Measurements from ENCODE around the gene LRRC8D. TPM values are rescaled to one million over a fixed set of nuclear protein-coding genes. Genes with fewer than 3 reads are reported as not detected.
"Not testable (repeated sequence)": the region's sequence is repeated elsewhere in the genome, so short reads cannot be mapped to it uniquely, and the experiment has no call there.

The LRRC8D gene
- total RNA-seq, 2 experiments from 2014 or later, result 23.9 to 25.7 TPM

DNA sequence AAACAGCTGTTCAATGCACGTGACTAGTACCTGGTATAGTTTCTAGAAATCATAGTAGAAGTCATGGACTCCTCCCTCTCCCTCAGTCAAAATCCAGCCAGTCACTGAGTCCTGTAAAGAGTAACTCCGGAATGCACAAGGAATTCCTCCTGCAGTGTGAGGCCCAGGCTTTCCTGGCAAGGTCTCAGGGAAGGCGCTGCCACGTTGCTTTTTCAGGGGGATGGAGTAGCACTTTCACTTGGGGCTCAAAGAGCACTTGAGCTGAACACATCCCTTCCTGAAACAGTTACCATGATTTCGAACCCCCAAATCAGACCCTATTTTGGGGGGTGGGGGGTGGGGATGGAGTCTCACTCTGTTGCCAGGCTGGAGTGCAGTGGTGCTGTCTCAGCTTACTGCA lies 26.4 kb upstream of the LRRC8D start:
- CTCF ChIA-PET, result interaction anchor here (1.5 kb wide), 1 partner anchor 11 kb away, joined by 4 read pairs; no protein-coding TSS in a partner anchor
- no peak for ATAC-seq
- no peaks in the 10 kb centered on the region for H3K27me3 Mint-ChIP-seq (ENCODE audit: low read depth)

GRCh38 chr1:89795571-89795970 lies 25.3 kb upstream of the LRRC8D start:
- H3K4me3 Mint-ChIP-seq; DNase-seq; POLR2A ChIA-PET; H3K9me3 Mint-ChIP-seq (ENCODE audit: insufficient read depth); ATAC-seq; H3K36me3 Mint-ChIP-seq (ENCODE audit: low read depth); H3K27me3 Mint-ChIP-seq (ENCODE audit: low read depth); CTCF ChIA-PET; H3K27ac Mint-ChIP-seq: not testable (repeated sequence)
- peaks cover 12% of the 10 kb centered on the region for H3K4me1 Mint-ChIP-seq (ENCODE audit: low read depth)

More for the DNA sequence above, 26.4 kb upstream of the LRRC8D start:
- peaks cover 6% of the 10 kb centered on the region for H3K4me1 Mint-ChIP-seq (ENCODE audit: low read depth)
- no peak for DNase-seq
- H3K9me3 Mint-ChIP-seq (ENCODE audit: insufficient read depth), result no peaks in the 10 kb centered on the region
- H3K36me3 Mint-ChIP-seq (ENCODE audit: low read depth), result no peaks in the 10 kb centered on the region
- POLR2A ChIA-PET, result no interaction called here
- no peak overlapping the region for H3K4me3 Mint-ChIP-seq
- no peak overlapping the region for H3K27ac Mint-ChIP-seq

DNA sequence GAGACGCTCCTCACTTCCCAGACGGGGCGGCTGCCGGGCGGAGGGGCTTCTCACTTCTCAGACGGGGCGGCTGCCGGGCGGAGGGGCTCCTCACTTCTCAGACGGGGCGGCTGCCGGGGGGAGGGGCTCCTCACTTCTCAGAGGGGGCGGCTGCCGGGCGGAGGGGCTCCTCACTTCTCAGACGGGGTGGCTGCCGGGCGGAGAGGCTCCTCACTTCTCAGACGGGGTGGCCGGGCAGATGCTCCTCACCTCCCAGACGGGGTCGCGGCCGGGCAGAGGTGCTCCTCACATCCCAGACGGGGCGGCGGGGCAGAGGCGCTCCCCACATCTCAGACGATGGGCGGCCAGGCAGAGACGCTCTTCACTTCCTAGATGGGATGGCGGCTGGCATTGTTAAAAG lies 23.0 kb upstream of the LRRC8D start:
- H3K9me3 Mint-ChIP-seq (ENCODE audit: insufficient read depth); H3K27me3 Mint-ChIP-seq (ENCODE audit: low read depth); H3K27ac Mint-ChIP-seq; DNase-seq; H3K4me3 Mint-ChIP-seq; H3K36me3 Mint-ChIP-seq (ENCODE audit: low read depth); POLR2A ChIA-PET; ATAC-seq: not testable (repeated sequence)
- CTCF ChIA-PET, result interaction anchor here (1.1 kb wide), 1 partner anchor 16 kb away, joined by 6 read pairs; no protein-coding TSS in a partner anchor
- peaks cover 12% of the 10 kb centered on the region for H3K4me1 Mint-ChIP-seq (ENCODE audit: low read depth)

- no peaks in the 10 kb centered on the region for H3K9me3 Mint-ChIP-seq (ENCODE audit: insufficient read depth)
- ChIA-PET POLR2A (no interaction called here), CTCF (interaction anchor here (0.9 kb wide), 1 partner anchor 12 kb away, joined by 3 read pairs; no protein-coding TSS in a partner anchor)
Measured at GRCh38 chr1:89799495-89799894, 21.3 kb upstream of the LRRC8D start.

DNA sequence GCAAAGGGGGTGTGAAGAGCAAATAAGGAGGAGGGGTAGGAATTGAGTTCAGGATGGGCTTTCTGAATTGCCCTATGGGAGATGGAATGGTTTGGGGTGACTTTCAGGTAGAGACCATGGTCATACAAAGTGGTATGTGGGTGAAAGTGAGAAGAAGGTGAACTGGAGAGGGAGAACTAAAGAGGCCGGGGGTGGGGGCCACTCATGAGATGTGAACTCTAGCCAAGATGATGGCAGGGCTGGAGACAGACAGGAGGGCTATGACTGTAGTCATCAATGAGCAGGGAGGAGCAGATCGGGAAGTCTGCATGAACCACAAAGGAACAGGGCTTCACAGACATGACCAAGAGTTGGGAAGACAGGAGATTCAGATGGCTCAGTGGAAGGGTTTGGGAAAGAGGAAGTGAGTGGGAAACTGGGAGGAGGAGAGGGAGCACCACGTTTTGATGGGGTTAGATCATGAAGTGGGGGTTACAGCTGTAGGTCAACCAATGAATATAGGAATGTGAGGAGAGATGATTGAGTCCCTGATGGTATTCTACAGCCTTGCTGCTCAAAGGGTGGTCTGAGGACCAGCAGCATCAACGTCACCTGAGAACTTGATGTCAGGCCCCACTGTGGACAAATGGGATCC lies 20.7 kb upstream of the LRRC8D start:
- CTCF ChIA-PET, result interaction anchor here (0.9 kb wide), 1 partner anchor 12 kb away, joined by 3 read pairs; no protein-coding TSS in a partner anchor
- peaks cover 12% of the 10 kb centered on the region for H3K4me1 Mint-ChIP-seq (ENCODE audit: low read depth)
- no peak overlapping the region for H3K4me3 Mint-ChIP-seq
- ATAC-seq (no peak), DNase-seq (no peak)
- no peaks in the 10 kb centered on the region for H3K9me3 Mint-ChIP-seq (ENCODE audit: insufficient read depth)
- POLR2A ChIA-PET, result no interaction called here
- no peaks in the 10 kb centered on the region for H3K27me3 Mint-ChIP-seq (ENCODE audit: low read depth)
- no peak overlapping the region for H3K27ac Mint-ChIP-seq
- no peaks in the 10 kb centered on the region for H3K36me3 Mint-ChIP-seq (ENCODE audit: low read depth)

More at GRCh38 chr1:89799495-89799894, 21.3 kb upstream of the LRRC8D start:
- ATAC-seq (no peak), DNase-seq (no peak)
- H3K4me1 Mint-ChIP-seq (ENCODE audit: low read depth), result peaks cover 12% of the 10 kb centered on the region
- H3K27me3 Mint-ChIP-seq (ENCODE audit: low read depth), result no peaks in the 10 kb centered on the region
- H3K4me3 Mint-ChIP-seq, result no peak overlapping the region
- no peaks in the 10 kb centered on the region for H3K36me3 Mint-ChIP-seq (ENCODE audit: low read depth)
- no peak overlapping the region for H3K27ac Mint-ChIP-seq

DNA sequence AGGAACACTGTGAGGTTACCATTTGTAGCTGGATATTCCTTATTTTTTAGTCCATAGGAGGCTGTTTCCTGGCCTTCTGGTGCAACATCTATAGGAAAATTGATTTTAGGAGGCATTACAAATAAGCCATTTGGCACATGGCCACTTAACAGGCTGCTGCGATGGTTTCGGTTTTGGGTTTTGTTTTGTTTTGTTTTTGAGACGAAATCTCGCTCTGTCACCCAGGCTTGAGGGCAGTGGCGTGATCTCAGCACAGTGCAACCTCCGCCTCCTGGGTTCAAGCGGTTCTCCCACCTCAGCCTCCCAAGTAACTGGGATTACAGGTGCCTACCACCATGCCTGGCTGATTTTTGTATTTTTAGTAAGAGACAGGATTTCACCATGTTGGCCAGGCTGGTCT lies 20.1 kb upstream of the LRRC8D start:
- H3K4me3 Mint-ChIP-seq, result no peak overlapping the region
- ATAC-seq (no peak), DNase-seq (no peak)
- H3K9me3 Mint-ChIP-seq (ENCODE audit: insufficient read depth), result no peaks in the 10 kb centered on the region
- CTCF ChIA-PET, result interaction anchor here (1.3 to 1.6 kb wide), 2 partner anchors 15 to 19 kb away, joined by 3 to 7 read pairs; no protein-coding TSS in a partner anchor
- H3K36me3 Mint-ChIP-seq (ENCODE audit: low read depth), result no peaks in the 10 kb centered on the region
- H3K27me3 Mint-ChIP-seq (ENCODE audit: low read depth), result no peaks in the 10 kb centered on the region
- H3K27ac Mint-ChIP-seq, result no peak overlapping the region
- peaks cover 12% of the 10 kb centered on the region for H3K4me1 Mint-ChIP-seq (ENCODE audit: low read depth)
- POLR2A ChIA-PET, result no interaction called here

GRCh38 chr1:89802051-89802450 lies 18.8 kb upstream of the LRRC8D start:
- ATAC-seq (no peak), DNase-seq (no peak)
- Mint-ChIP-seq H3K36me3 (ENCODE audit: low read depth) (no peaks in the 10 kb centered on the region), H3K9me3 (ENCODE audit: insufficient read depth) (no peaks in the 10 kb centered on the region), H3K4me3 (no peak overlapping the region), H3K27me3 (ENCODE audit: low read depth) (no peaks in the 10 kb centered on the region), H3K4me1 (ENCODE audit: low read depth) (peaks cover 12% of the 10 kb centered on the region), H3K27ac (no peak overlapping the region)
- POLR2A ChIA-PET, result interaction anchor here (0.8 to 0.9 kb wide), 2 partner anchors 40 to 191 kb away, joined by 3 read pairs; no protein-coding TSS in a partner anchor
- CTCF ChIA-PET, result interaction anchor here (1.0 to 1.7 kb wide), 6 partner anchors 13 to 189 kb away, joined by 3 to 7 read pairs (median 4); no protein-coding TSS in a partner anchor

DNA sequence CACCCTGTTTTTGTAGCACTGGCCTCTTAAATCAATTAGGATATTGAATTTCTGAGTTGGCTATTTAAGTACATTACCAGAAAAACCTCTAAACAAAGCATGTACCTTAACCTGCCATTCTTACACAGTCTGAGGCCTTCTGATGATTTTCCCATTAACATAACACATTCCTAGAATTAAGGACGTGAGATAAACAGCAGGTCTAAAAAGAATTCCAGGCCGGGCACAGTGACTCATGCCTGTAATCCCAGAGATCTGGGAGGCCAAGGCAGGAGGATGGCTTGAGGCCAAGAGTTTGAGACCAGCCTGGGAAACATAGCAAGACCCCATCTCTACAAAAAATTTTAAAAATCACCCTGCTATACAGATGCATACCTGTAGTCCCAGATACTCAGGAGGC lies 18.0 kb upstream of the LRRC8D start:
- DNase-seq (no peak), ATAC-seq (no peak)
- ChIA-PET POLR2A (no interaction called here), CTCF (interaction anchor here (0.9 to 2.4 kb wide), 8 partner anchors 16 to 186 kb away, joined by 3 to 10 read pairs (median 4); no protein-coding TSS in a partner anchor)
- Mint-ChIP-seq H3K4me1 (ENCODE audit: low read depth) (peaks cover 12% of the 10 kb centered on the region), H3K9me3 (ENCODE audit: insufficient read depth) (no peaks in the 10 kb centered on the region), H3K27me3 (ENCODE audit: low read depth) (no peaks in the 10 kb centered on the region), H3K27ac (no peak overlapping the region), H3K36me3 (ENCODE audit: low read depth) (no peaks in the 10 kb centered on the region), H3K4me3 (no peak overlapping the region)

- DNase-seq, result peak; percentile 92
- Mint-ChIP-seq H3K4me3 (no peak overlapping the region), H3K36me3 (ENCODE audit: low read depth) (no peaks in the 10 kb centered on the region), H3K27me3 (ENCODE audit: low read depth) (peaks cover 4% of the 10 kb centered on the region), H3K9me3 (ENCODE audit: insufficient read depth) (no peaks in the 10 kb centered on the region), H3K27ac (no peak overlapping the region), H3K4me1 (ENCODE audit: low read depth) (peaks cover 3% of the 10 kb centered on the region)
- POLR2A ChIA-PET, result no interaction called here
- CTCF ChIA-PET, result interaction anchor here (0.6 to 2.4 kb wide), 15 partner anchors 8 to 306 kb away, joined by 3 to 12 read pairs (median 4); no protein-coding TSS in a partner anchor
- ATAC-seq, result peak; percentile 93
Measured at GRCh38 chr1:89804642-89805237, 16.1 kb upstream of the LRRC8D start.

DNA sequence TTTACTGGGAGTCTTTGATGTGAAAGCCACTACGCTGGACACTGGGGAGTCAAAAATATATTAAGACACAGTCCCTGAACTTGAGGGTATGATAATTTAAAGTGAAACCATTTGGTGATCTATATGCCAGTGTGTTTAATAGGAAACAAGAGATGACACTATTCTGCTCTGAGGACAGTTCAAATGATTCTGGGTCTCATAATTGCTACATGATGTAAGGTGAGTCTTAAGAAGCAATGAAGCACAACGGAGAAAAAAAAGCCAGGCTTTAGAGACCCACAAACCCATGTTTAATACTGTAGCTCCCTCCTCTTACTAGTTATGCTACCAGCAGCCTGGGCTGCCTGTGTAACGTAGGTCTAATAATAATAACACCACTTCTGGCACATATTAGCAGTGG lies 14.2 kb upstream of the LRRC8D start:
- H3K4me3 Mint-ChIP-seq, result no peak overlapping the region
- H3K27ac Mint-ChIP-seq, result no peak overlapping the region
- CTCF ChIA-PET, result interaction anchor here (0.7 to 1.4 kb wide), 4 partner anchors 37 to 181 kb away, joined by 3 read pairs; partner anchors contain the start of gene LRRC8C

GRCh38 chr1:89807503-89807902 lies 13.3 kb upstream of the LRRC8D start:
- ChIA-PET CTCF (interaction anchor here (1.1 kb wide), 1 partner anchor 180 kb away, joined by 3 read pairs; no protein-coding TSS in a partner anchor), POLR2A (interaction anchor here (0.7 kb wide), 1 partner anchor 59 kb away, joined by 3 read pairs; no protein-coding TSS in a partner anchor)
- ATAC-seq, result no peak
- H3K36me3 Mint-ChIP-seq (ENCODE audit: low read depth), result no peaks in the 10 kb centered on the region
- H3K4me1 Mint-ChIP-seq (ENCODE audit: low read depth), result no peaks in the 10 kb centered on the region
- H3K27ac Mint-ChIP-seq, result no peak overlapping the region
- peaks cover 10% of the 10 kb centered on the region for H3K27me3 Mint-ChIP-seq (ENCODE audit: low read depth)
- H3K4me3 Mint-ChIP-seq, result no peak overlapping the region
- H3K9me3 Mint-ChIP-seq (ENCODE audit: insufficient read depth), result no peaks in the 10 kb centered on the region
- no peak for DNase-seq

More for the DNA sequence above, 14.2 kb upstream of the LRRC8D start:
- no peak for DNase-seq
- peaks cover 10% of the 10 kb centered on the region for H3K27me3 Mint-ChIP-seq (ENCODE audit: low read depth)
- H3K9me3 Mint-ChIP-seq (ENCODE audit: insufficient read depth), result no peaks in the 10 kb centered on the region
- no peaks in the 10 kb centered on the region for H3K4me1 Mint-ChIP-seq (ENCODE audit: low read depth)
- H3K36me3 Mint-ChIP-seq (ENCODE audit: low read depth), result no peaks in the 10 kb centered on the region
- ATAC-seq, result no peak
- POLR2A ChIA-PET, result no interaction called here

GRCh38 chr1:89807983-89808382 lies 12.8 kb upstream of the LRRC8D start:
- ChIA-PET POLR2A (interaction anchor here (0.7 kb wide), 1 partner anchor 58 kb away, joined by 3 read pairs; no protein-coding TSS in a partner anchor), CTCF (interaction anchor here (2.5 kb wide), 1 partner anchor 179 kb away, joined by 10 read pairs; no protein-coding TSS in a partner anchor)
- Mint-ChIP-seq H3K27me3 (ENCODE audit: low read depth) (peaks cover 10% of the 10 kb centered on the region), H3K4me1 (ENCODE audit: low read depth) (no peaks in the 10 kb centered on the region), H3K9me3 (ENCODE audit: insufficient read depth) (no peaks in the 10 kb centered on the region), H3K36me3 (ENCODE audit: low read depth) (no peaks in the 10 kb centered on the region), H3K27ac (no peak overlapping the region), H3K4me3 (no peak overlapping the region)
- no peak for DNase-seq
- no peak for ATAC-seq

Measured in activated CD8-positive, alpha-beta T cell treated with anti-CD3 and anti-CD28 coated beads, Interleukin-2, amount 10 ng/mL, durations not matched to agents 7 days and 5 days (primary cell).